Stimulated activated CD8-positive, alpha-beta memory T cell treated with anti-CD3 and anti-CD28 coated beads, Interleukin-12 subunit alpha, Interleukin-12 subunit beta, amount 100 ng/mL, for 4 hours (primary cell): ENCODE results near the gene MICA.
"Not testable (repeated sequence)": the region's sequence is repeated elsewhere in the genome, so short reads cannot be mapped to it uniquely, and the experiment has no call there.

Experiments
- DNase-seq: peaks from one replicate; pipeline ENCODE4 v3.0.0-alpha.2; 2020; ENCODE audit warnings: low read depth

Gene MICA

DNA sequence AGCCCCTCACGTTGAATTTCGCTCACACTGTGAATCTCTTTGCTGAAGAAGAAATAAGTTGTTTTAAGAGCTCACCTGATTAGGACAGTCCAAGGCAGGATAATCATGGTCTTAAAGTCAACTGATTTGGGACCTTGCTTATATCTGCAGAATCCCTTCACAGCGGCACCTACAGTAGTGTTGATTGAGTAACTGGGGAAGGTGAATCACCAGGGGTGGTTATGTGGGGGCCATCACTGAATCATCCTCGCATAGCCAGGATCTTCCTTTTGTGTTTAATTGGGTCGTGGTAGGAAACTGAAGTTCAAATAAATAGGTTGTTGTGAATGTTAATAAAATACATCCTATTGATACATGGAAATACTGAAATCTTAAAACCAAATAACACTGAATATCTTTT, 20.2 kb upstream of the MICA start:
- no peak for DNase-seq

GRCh38 chr6:31385041-31385440, 18.4 kb upstream of the MICA start:
- no peak for DNase-seq

- DNase-seq, result no peak
These were observed 17.3 kb upstream of the MICA start for GRCh38 chr6:31386099-31386498.

GRCh38 chr6:31386977-31387376, 16.4 kb upstream of the MICA start:
- no peak for DNase-seq

- DNase-seq, result not testable (repeated sequence)
These were observed 14.2 kb upstream of the MICA start for GRCh38 chr6:31388916-31389801.

DNA sequence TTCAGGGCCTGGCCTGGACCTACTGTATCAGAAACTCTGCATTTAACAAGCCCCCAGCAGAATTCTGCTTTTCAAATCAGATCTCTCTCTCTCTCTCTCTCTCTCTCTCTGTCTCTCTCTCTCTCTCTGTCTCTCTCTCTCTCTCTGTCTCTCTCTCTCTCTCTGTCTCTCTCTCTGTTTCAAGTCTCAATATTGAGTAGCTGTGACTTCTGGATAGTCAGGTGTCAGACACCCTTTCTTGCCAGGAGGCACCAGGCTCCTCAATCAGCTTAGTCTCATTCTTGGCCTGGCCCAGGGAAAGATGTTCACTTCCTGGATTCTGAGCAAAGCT, 13.6 kb upstream of the MICA start:
- not testable (repeated sequence) for DNase-seq

DNA sequence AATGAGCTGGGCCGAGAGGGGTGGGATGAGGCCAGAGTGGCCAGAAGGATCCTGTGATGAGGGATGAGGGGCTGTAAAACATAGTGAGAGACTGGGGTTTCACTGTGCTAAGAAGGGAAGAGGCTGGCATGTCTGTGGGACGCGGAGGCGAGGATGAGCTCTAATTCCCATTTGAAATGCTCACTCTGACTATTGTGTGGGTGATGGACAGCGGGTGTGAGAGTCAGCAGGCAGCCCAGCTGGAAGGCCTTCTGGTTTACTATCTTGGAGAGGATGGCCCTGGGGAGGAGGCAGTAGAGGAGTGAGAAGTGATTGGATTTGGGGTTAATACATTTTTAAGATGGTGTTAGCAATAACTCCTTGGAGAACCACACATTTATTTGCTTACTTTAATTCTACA, 9.5 kb upstream of the MICA start:
- no peak for DNase-seq

GRCh38 chr6:31394381-31394780, 9.0 kb upstream of the MICA start:
- DNase-seq, result no peak

- DNase-seq, result no peak
These were observed 7.6 kb upstream of the MICA start for GRCh38 chr6:31395832-31396231.

DNA sequence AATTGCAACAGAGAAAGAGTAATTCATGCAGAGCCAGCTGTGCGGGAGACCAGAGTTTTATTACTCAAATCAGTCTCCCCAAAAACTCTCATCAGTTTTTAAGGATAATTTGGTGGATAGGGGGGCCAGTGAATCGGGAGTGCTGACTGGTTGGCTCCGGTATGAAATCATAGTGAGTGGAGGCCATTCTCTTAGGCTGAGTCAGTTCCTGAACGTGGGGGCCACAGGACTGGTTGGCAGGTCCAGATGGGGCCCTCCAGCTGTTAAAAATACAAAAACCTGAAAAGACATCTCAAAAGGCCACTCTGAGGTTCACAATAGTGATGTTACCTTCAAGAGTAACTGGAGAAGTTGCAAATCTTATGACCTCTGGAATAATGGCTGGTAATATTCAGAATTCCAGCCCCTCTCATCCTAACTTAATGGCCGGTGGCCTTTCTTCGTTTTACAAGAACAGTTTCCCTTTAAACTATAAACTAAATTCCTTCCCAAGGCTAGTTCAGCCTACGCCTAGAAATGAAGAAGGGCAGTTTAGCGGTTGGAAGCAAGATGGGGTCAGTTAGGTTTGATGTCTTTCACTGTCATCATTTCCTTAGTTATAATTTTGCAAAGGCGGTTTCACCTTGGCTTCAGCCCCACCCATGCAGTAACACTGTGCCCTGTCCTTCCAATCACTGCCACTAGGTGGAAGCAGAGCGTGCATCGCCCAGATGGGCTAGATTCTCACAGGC, 6.8 kb upstream of the MICA start:
- DNase-seq, result peak; percentile 67

DNA sequence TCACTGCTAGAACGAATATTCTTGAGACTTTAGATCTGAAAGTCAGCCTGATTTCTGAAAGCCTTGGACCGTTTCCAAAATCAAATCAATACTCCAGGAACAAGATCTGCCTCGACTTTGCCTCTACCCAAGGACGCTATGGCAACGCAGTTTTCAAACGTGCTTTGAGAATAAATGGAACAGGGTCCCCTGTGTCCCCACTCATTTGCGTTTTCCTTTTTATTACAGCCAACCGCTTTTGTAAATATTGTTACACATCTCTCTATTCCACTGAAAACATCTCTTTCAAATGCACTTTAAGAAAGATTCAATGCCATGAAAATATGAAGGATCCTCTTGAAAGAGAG, 6.3 kb upstream of the MICA start:
- DNase-seq, result not testable (repeated sequence)

GRCh38 chr6:31397901-31398525, 5.4 kb upstream of the MICA start:
- no peak for DNase-seq

DNA sequence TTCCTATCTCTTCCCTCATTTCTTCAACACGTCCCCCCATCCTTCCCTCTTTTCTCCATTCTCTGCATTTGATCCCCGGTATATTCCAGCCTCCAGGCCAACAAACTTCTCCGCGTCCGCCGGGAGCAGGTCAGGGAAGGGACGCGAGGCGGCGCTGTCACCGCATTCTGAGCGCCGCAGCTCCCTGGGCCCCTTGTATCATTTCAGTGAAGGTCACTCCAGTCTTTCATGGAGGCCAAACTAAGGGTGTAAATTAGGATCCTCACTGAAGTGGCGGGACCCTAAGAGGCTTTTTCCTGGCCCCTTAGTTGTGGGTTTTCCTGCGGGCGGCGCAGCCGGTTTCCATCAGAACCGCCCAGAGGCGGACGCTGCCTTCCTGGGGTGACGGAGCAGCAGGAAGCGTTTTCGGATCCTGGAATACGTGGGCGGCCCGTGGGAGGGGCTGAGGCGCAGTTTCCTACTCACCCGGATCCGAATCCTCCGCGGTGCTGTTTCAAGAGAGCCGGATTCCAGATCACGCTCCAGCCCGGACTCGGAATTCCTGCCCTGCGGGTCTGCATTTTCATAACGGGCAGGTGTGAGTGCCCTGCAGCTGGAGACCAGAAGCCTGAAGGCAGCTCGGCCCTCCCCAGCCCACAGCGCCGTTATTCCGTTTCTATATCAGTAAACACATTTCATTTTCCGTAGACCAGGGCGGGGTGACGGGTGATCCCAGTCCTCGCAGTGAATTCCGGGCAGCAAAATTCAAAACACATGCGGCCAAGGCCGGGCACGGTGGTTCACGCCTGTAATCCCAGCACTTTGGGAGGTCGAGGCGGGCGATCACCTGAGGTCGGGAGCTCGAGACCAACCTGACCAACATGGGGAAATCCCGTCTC, 3.6 kb upstream of the MICA start:
- DNase-seq, result peak; percentile 48

DNA sequence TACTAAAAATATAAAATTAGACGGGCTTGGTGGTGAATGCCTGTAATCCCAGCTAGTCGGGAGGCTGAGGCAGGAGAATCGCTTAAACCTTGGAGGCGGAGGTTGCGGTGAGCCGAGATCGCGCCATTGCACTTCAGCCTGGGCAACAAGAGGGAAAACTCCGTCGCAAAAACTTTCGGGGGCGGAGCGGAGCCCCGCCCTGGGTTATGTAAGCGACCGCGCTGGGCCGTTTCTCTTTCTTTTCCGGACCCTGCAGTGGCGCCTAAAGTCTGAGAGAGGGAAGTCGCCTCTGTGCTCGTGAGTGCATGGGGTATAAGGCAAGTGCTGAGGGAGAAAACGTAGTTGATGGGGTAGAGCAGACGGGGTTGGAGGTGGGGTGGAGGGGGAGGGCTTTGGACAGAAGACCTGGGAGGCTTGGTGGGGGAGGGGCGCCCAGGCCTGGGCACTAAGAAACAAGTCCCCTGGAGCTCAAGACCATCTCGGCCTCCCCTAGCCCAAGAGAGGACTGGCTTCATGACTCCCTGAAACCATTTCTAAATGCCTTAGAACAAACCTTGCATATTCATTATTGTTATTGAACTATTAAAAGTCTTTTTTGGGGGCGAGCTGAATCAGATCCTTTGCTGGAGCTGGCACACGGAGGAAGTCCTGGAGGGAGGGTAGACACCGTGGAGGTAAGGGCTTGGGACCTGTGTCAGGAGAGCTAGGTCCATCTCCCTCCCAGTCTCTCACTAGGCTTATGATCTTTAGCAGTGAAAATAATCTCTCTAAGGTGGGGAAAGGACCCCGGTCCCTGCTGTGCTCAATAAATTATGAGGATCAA, 2.7 kb upstream of the MICA start:
- DNase-seq, result peak; percentile 61

GRCh38 chr6:31401403-31401802, 2.0 kb upstream of the MICA start:
- no peak for DNase-seq

GRCh38 chr6:31402324-31403282, 792 bp upstream of the MICA start:
- DNase-seq, result no peak

DNA sequence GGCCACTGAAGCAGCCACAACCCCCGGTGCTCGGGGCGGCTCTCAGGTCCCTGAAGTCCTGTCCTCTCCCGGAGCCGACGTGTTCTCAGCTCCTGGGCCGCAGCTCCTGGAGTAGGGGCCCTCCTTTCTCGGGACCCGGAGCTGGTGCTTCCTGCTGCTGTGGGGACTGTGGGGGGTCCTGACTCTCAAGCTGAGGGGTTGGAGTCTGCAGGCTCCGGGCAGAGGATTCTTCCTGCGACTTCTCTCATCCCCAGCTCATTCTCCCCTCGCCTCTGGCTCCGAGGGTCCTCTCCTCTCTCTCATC, 618 bp downstream of the MICA start:
- DNase-seq, result not testable (repeated sequence)

- DNase-seq, result no peak
These were observed 2.6 kb downstream of the MICA start for GRCh38 chr6:31405996-31406395.

- DNase-seq, result no peak
These were observed 4.3 kb downstream of the MICA start for GRCh38 chr6:31407699-31408098.

GRCh38 chr6:31412506-31412905, 9.1 kb downstream of the MICA start:
- DNase-seq, result no peak
